ENCODE results near the gene HNRNPLL. TPM values are rescaled to one million over a fixed set of nuclear protein-coding genes. Genes with fewer than 3 reads are reported as not detected.
"Not testable (repeated sequence)": the region's sequence is repeated elsewhere in the genome, so short reads cannot be mapped to it uniquely, and the experiment has no call there.

HNRNPLL gene
- polyA plus RNA-seq (2014; cell fraction: cytosol; rRNA removed): 31.4 and 34.4 TPM in 2 replicates
- polyA plus RNA-seq (2014; cell fraction: nucleus; rRNA removed): 24.5 and 30.3 TPM in 2 replicates

DNA sequence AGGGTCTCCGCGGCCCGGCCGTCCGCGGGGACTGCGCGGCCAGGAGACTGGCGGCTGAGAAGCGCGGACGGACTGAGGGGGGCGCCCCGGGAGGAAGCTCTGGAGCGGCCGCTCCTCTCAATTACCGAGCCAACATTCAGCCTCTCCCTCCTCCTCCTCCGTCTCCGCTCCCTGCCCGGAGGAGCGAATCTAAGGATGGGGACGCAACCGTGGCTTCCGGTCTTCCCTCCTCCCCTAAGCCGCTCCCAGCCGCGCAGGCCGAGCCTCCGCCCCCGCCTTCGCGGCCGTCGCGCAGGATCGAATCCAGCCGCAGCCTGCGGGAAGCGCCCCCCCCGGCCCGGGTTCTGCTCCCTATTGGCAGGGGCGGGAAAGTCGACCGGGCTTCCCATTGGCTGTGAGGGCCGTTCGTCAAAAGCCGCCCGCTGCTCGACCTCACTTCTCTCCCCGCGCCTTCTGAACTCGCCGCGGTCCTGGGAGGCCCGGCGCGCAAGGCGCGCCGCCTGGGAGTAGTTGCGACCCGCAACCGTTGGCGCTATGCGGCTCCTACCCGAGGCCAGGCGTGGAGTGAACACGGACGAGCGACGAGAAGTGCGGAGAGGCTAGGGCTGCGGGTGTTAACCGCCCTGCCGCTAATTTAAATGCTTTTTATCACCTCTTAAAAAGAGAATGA is at the start of gene HNRNPLL:
Gene HNRNPLL, minus strand, starts transcription at position 197 of the 670 bp plus-strand sequence. CDS start 302 bp downstream, outside the sequence.
- DNase-seq (ENCODE audit: low spot score): peak; percentile 98

DNA sequence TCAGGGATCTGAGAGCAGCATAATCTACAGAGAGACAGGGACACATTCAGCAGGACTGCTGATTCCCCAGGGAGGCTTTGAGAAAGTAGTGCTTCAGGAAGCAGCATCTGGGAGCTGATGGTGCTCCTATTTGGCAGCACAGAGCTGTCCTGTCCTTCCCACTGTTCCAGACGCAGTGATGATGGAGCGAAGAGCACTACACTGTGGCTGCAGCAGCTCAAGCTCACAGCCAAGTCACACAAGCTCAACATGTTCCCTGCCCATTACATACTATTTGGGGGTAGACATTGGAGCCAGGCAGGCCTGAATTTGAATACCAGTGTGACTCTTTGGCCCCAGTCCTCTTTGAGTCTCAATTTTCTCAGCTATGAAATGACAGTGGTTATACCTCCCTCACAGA is 48.0 kb upstream of the HNRNPLL start:
- DNase-seq (ENCODE audit: low spot score): peak; percentile 32

DNA sequence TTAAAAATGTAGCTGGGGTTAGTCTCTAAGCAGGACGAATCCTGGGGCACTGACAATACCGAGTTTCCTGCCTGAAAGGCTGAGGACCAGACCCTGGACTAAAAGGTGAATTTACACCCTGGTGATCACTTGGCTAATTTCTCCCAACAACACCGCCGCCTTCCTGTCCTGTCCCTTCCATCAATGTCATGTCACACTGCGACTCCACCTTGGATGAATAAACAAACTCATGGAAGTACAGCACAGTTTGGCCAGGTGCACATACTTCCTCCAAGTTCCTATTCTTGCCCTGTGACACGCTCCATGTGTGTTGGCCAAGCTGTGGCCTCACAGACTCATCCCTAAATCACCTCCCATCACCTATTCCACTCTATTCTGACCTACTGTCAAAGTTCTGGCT is 47.3 kb upstream of the HNRNPLL start:
- DNase-seq (ENCODE audit: low spot score): no peak

DNA sequence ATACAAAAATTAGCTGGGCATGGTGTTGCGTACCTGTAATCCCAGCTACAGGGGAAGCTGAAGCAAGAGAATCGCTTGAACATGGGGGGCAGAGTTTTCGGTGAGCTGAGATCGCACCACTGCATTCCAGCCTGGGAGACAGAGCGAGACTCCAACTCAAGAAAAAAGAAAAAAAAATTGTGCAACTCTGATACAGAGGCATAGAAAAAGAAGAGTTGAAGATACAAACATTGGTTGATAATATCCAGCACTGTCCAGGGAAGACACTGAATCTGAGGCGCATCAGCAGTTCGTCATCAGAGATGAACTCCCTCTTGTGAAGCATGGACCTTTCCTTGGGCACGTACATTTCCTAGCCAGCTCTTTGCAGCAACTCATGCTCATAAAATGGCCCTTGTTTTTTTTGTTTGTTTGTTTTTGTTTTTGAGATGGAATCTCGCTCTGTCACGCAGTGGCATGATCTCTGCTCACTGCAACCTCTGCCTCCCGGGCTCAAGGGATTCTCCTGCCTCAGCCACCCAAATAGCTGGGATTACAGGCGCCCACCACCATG is 46.5 kb upstream of the HNRNPLL start:
- no peak for DNase-seq (ENCODE audit: low spot score)

DNA sequence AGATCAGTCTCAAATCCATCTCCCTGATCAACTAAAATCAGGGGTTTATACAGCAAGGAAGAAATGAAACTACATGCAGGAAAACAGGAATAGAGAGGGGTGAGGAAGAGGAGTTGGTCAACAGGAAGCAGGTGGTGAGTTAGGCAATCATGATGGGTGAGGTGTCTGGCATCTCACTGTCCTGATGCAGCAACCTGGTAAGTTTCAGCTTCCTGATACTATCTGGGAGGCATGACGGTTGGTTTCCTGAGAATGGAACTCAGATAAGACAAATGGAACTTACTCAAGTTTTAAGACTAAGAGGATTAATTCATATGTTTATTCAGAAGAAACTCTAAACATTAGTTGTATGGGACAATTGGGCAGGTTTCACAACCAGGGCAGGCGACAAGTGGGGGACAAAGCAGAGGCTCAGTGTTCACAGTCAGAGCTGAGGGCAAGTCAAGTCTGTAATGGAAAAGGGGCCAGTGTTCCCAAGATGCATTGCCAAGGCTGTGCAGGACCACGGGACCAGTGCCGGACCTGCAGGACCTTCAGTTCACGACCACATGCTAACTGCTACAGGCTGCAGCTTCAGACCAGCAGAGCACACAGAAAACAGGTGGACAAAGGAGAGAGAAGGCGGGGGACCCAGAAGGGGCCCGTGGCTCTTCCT is 45.5 kb upstream of the HNRNPLL start:
- no peak for DNase-seq (ENCODE audit: low spot score)

DNA sequence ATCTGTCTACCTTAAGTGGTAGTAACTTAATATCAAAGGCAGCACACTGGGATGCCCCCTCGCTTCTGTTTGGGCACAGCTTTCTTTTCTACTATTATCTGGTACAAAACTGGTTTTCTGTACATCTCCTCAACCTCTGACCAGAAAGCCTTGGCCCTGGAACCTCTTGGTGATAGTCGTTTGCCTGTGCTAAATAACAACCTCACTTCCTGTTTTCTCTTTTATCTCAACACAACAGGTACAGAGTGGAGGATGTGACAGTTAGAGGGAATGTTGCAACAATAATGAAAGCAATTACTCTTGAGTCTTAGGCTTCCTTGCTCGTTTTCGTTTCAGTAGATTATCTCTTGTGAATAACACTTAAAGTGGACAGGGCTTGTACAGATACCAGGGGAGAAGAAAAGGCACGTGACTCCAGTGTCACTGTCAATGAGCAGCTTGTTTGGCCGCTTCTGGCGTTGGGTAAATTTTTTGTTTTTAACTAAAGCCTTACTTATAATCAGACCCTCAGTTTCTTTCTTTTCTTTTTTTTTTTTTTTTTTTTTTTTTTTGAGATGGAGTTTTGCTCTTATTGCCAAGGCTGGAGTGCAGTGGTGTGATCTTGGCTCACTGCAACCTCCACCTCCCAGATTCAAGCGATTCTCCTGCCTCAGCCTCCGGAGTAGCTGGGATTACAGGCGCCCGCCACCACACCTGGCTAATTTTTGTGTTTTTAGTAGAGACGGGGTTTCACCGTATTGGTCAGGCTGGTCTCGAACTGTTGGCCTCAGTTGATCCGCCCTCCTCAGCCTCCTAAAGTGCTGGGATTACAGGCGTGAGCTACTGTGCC is 41.2 kb upstream of the HNRNPLL start:
- DNase-seq (ENCODE audit: low spot score): not testable (repeated sequence)

DNA sequence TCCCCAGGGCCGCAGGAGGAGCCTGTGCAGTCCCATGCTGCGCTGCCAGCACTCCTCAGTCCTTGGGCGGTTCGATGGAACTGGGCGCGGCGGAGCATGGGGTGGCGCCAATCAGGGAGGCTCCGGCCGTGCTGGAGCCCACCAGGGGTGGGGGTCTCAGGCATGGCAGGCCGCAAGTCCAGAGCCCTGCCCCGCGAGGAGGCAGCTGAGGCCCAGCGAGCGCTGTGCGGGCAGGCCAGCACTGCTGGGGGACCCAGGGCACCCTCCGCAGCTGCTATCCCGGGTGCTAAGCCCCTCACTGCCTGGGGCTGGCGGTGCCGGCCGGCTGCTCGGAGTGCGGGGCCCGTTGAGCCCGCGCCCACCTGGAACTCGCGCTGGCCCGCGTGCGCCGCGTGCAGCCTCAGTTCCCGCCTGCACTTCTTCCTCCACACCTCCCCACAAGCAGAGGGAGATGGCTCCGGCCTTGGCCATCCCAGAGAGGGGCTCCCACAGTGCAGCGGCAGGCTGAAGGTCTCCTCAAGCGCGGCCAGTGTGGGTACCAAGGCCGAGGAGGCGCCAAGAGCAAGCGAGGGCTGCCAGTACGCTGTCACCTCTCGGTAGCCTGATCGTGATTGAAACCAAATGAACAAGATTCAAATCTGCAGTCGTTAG is 40.4 kb upstream of the HNRNPLL start:
- no peak for DNase-seq (ENCODE audit: low spot score)

DNA sequence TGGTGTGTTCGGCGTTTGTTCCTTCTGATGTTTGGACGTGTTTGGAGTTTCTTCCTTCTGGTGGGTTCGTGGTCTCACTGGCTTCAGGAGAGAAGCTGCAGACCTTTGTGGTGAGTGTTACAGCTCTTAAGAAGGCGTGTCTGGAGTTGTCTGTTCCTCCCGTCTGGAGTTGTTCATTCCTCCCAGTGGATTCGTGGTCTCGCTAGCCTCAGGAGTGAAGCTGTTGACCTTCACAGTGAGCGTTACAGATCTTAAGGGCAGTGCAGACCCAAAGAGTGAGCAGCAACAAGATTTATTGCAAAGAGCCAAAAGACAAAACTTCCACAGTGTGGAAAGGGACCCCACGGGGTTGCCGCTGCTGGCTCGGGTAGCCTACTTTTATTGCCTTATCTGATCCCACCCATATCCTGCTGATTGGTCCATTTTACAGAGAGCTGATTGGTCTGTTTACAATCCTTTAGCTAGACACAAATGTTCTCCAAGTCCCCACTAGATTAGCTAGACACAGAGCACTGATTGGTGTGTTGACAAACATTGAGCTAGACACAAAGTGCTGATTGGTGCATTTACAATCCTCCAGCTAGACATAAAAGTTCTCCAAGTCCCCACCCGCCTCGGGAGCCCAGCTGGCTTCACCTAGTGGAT is 39.8 kb upstream of the HNRNPLL start:
- not testable (repeated sequence) for DNase-seq (ENCODE audit: low spot score)

DNA sequence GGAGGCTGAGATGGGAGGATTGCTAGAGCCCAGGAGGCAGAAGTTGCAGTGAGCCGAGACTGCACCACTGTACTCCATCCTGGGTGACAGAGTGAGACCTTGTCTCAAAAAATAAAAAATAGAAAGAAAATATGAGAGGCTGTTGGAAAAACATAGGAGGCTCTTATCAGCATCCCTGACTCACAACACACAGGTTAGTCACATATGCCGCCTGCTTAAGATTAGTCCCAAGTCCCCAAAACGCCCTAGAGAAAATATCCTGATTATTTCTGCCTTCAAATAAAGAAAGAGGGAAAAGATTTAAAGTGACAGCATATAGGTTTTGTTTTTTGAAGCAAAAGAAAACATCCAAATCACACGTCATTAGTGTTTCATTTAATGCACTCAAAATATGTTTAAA is 33.3 kb upstream of the HNRNPLL start:
- no peak for DNase-seq (ENCODE audit: low spot score)

DNA sequence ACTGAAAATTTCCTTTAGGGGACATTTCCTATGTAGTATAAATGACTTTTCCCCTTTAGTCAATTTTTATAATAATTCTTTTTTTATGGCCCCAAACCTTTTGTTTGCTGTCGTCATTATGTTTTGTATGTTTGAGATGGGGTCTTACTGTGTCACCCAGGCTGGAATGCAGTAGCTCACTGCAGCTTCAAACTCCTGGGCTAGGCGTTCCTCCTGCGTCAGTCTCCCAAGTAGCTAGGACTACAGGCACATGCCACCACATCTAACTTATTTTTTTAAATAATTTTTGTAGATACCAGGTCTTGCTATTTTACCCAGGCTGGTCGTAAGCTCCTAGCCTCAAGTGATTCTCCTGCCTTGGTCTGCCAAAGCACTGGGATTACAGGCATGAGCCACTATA is 32.4 kb upstream of the HNRNPLL start:
- no peak for DNase-seq (ENCODE audit: low spot score)

DNA sequence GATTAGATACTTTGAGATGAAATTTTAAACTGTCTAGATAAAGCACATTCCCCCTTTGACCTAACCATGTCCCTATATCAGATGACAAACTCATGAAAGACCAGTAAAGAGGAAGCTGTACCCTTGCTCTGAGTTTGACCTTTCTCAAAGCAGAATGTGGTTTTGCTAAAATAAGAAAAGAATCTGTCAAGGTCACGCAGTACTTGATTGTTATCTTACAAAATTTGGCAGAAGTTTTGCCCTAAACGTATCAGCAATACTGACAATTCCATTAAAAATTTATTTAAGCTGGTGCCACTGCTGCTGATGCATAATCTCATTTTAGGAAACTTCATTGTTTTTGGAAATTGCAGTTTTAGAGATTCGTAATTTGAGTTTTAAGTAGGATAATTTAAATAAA is 32.0 kb upstream of the HNRNPLL start:
- DNase-seq (ENCODE audit: low spot score): no peak

DNA sequence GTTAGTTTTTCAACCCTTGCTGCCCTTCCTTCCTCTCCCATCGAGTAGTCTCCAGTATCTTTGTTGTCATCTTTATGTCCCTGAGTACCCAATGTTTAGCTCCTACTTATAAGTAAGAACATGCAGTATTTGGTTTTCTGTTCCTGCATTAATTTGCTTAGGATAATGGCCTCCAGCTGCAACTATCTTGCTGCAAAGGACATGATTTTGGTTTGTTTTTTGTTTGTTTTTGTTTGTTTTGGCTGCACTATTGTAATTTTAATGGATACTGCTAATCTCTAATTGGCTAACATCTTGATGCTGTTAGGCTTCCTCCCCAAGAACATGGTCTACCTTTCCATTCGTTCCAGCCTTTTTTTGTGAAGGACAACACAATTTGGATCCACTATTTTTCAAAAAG is 31.2 kb upstream of the HNRNPLL start:
- no peak for DNase-seq (ENCODE audit: low spot score)

DNA sequence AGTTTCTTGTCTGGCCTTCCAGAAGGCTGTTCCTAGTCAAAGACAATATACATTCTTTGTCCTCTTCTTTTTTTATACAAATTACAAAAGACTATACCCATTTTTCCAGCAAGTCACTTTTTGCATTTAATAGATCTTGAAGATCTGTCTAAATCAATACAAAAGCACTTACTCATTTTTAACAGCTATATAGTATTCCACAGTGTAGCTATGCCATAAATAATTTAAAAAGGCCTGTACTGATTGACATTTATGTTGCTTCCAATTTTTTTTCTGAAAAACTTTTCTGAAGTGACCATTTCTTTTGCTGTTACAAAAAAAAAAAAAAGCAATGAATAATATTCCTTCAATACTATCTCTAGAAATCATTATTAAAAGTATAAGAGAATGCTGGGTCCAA is 30.3 kb upstream of the HNRNPLL start:
- DNase-seq (ENCODE audit: low spot score): no peak

DNA sequence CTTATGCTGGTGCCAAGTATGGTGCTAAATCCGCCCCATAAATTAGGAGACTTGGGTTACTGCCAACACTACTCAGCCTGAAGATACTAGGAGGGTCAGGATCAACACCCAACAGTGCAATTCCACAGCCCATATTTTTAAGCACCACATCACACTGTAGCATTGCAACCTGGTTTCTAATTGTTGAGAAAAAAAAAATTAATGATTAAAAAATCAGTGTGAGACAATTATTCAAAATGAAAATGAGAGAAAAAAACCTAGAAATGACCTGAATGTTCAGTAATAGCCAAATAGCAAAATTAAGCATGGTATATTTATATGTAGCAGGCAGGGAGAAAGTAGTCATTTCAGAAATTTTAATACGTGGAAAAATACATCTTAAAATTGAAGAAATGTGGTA is 29.2 kb upstream of the HNRNPLL start:
- no peak for DNase-seq (ENCODE audit: low spot score)

DNA sequence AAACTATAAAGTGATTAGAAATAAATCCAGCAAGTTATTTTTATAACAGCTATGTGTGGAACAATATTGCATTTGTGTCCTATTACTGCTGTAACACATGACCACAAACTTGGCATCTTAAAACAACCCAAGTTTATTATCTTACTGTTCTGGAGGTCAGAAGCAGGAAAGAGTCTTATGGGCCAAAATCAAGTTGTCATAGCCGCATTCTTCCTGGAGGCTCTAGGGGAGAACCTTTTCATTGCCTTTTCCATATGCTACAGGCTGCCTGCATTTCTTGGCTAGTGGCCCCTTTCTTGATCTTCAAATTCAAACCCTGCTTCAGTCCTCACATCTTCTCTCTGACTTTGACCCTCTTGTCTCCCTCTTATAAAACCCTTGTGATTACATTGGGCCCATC is 27.0 kb upstream of the HNRNPLL start:
- DNase-seq (ENCODE audit: low spot score): no peak

DNA sequence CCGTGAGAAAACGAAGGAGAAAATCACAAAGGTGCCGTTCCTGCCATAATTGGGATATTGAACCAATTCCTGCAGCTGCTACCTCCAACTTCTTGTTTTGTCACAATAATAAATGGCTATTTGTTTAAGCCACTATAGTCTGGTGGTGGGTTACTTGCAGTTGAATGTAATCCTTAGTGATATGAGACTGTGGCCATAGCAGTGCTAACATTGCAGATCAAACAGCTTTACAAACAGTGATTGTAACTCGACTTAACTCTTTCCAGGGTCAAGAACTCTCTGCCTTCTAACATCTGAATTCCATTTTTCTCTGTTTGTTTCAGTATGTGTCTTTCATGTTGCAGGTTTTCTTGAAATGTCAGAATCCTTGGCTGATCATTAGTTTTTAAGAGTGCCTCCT is 24.7 kb upstream of the HNRNPLL start:
- DNase-seq (ENCODE audit: low spot score): no peak

DNA sequence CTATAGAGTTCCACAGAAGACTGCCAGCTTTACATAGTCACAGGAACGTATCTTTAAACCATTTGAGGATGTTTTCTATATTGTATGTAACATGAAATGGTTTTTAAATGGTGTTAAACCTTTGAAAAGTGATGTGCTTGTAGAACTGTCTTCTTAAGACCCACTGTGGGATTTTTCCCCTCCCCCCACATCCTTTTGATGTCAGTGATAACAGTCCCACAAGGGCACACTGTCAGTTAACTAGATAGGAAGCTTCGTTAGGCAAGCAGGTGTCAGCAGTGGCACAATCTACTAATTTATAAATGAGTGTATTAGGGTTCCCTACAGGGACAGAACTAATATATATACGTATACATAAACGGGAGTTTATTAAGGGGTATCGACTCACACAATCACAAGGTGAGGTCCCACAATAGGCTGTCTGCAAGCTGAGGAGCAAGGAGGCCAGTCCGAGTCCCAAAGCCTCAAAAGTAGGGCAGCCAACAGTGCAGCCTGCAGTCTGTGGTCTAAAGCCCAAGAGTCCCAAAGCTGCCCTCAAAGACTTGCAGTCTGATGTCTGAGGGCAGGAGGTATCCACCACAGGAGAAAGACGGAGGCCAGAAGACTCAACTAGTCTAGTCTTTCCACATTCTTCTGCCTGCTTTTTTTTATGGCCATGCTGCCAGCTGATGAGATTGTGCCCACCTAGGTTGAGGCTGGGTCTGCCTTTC is 23.8 kb upstream of the HNRNPLL start:
- no peak for DNase-seq (ENCODE audit: low spot score)

DNA sequence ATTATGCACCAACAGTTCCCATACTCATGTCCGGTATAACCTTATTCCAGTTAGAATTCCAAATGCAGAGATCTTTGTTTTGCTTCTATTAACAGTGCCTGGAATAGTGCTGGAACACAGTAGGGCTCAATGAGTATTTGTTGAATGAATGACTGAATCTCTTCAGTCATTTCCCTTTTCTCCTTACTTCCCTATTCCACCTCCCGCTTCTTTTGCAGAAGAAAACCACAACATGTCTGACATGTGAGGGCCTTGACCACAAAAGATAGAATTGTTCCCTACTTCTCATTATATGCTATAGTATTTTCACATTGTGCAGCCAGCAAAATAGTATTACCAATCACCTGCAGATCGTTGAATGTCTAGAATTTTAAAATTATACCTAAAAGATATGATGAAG is 19.5 kb upstream of the HNRNPLL start:
- no peak for DNase-seq (ENCODE audit: low spot score)

DNA sequence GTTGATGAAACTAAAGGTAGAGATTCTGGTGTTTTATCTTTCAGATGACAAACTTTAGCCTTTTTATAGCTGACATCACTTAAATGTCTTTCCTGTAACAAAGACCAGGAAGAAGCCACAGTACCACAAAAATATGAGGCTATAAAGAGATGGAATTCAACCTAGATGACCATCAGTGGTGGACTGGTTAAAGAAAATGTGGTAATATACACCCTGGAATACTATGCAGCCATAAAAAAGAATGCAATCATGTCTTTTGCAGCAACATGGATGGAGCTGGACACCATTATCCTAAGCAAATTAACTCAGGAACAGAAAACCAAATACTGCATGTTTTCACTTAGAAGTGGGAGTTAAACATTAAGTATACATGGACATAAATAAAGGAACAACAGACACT is 18.3 kb upstream of the HNRNPLL start:
- DNase-seq (ENCODE audit: low spot score): no peak

DNA sequence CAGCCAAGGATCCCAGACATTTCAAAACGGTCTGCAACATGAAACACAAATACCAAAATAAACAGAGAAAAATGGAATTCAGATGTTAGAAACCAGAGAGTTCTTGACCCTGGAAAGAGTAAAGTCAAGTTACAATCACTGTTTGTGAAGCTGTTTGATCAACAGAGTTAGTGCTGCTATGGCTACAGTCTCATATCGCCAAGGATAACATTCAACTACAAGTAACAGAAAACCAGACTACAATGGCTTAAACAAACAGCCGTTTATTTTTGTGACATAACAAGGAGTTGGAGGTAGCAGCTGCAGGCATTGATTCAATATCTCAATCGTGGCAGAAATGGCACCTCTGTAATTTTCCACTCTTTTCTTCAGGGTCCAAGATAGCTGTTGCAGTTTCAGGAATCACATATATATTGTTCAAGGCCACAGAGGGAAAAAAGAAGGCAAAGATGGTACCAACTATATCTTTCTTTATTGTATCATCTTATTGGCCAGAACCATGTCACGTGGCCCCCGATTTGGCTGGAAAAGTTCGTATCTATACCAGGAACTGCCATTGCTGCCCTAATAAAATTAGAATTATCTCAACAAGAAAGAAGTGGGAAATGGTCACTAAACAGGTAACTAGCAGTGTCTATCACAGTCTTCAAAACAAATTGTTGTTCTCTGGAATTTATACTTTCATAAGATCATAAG is 17.7 kb upstream of the HNRNPLL start:
- no peak for DNase-seq (ENCODE audit: low spot score)
